Measurements from ENCODE around the gene CTPS1. TPM values are rescaled to one million over a fixed set of nuclear protein-coding genes. Genes with fewer than 3 reads are reported as not detected.

Gene CTPS1
- total and polyA plus RNA-seq, 2 experiments from 2014 or later = 19.8 to 30.3 TPM

DNA sequence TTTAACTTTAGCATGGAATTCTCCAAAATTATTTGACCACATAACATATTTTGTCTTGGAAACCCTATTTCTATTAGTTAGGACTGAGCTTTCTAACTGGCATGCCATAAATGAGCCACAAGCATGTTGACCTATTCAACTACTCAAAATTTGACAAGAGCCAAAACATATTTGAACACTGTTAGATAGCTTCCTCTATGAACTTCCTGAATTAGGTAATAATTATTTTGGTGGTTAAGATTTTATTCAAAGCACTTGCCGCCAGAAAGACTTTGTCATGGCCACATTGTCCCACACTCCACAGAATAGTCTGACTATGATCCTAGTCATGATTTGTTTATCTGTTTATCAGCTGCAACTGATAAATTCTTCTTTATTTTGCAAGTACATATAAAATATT lies 23.1 kb upstream of the CTPS1 start:
- Histone ChIP-seq H3K4me3 (no peak overlapping the region), H3K79me2 (ENCODE audit: insufficient read depth) (no peaks in the 10 kb centered on the region), H3K27me3 (replicated peaks; ENCODE audit: insufficient read depth) (no peaks in the 10 kb centered on the region), H3K36me3 (ENCODE audit: low read depth) (no peaks in the 10 kb centered on the region), H2AFZ (no peak overlapping the region), H3K9me3 (ENCODE audit: low read depth) (no peaks in the 10 kb centered on the region), H3K27ac (no peak overlapping the region), H4K20me1 (ENCODE audit: insufficient read depth) (no peaks in the 10 kb centered on the region), H3K4me1 (ENCODE audit: insufficient read depth) (no peaks in the 10 kb centered on the region), H3K9me2 (ENCODE audit: insufficient read depth) (no peaks in the 10 kb centered on the region), H3K4me2 (ENCODE audit: unreplicated experiment) (no peak overlapping the region), H3K9ac (no peak overlapping the region), H3F3A (ENCODE audit: insufficient read depth) (no peaks in the 10 kb centered on the region)
- in situ Hi-C loops (cut with MboI) = loop anchor here (10.0 kb wide), 1 partner anchor 342 kb away; no protein-coding TSS in a partner anchor
- WGBS, 2 experiments (ENCODE audit: low coverage in 1 of 2, low lambda C conversion rate in 2 of 2, missing lambda C conversion rate in 2 of 2) = 90 to 95% methylated on average over 1 of the region's 1 CpG
- no peak for DNase-seq
- TF ChIP-seq EZH2phosphoT487 (IDR thresholded peaks at IDR 0.05; ENCODE audit: insufficient read depth, low read depth) = no peak
- no peak for TF ChIP-seq EZH2 (IDR thresholded peaks at IDR 0.05; ENCODE audit: insufficient read depth, poor library complexity, severe bottlenecking)

DNA sequence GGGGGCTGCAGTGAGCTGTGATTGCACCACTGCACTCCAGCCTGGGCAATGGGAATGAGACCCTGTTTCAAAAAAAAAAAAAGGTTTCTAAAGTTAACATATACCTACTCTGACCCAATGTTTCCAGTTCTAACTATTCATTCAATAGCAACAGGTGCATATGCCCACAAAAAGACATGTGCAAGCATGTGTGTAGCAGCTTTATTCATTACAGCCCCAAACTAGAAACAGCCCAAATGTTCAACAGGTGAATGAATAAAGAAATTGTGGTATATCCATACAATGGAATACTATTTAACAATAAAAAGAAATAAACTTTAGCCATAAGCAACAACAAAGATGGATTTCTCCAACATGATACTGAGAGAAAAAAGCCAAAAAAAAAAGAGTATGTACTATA lies 21.3 kb upstream of the CTPS1 start:
- in situ Hi-C loops (cut with MboI) = loop anchor here (10.0 kb wide), 1 partner anchor 343 kb away; no protein-coding TSS in a partner anchor
- Histone ChIP-seq H3K27ac (no peak overlapping the region), H3K4me2 (ENCODE audit: unreplicated experiment) (no peak overlapping the region), H3K9ac (no peak overlapping the region), H3K79me2 (ENCODE audit: insufficient read depth) (no peaks in the 10 kb centered on the region), H4K20me1 (ENCODE audit: insufficient read depth) (no peaks in the 10 kb centered on the region), H3F3A (ENCODE audit: insufficient read depth) (no peaks in the 10 kb centered on the region), H3K4me1 (ENCODE audit: insufficient read depth) (no peaks in the 10 kb centered on the region), H2AFZ (no peak overlapping the region), H3K36me3 (ENCODE audit: low read depth) (no peaks in the 10 kb centered on the region), H3K4me3 (no peak overlapping the region), H3K9me2 (ENCODE audit: insufficient read depth) (no peaks in the 10 kb centered on the region), H3K9me3 (ENCODE audit: low read depth) (no peaks in the 10 kb centered on the region), H3K27me3 (replicated peaks; ENCODE audit: insufficient read depth) (no peaks in the 10 kb centered on the region)
- no peak for DNase-seq
- TF ChIP-seq EZH2 (IDR thresholded peaks at IDR 0.05; ENCODE audit: insufficient read depth, poor library complexity, severe bottlenecking) = no peak
- TF ChIP-seq EZH2phosphoT487 (IDR thresholded peaks at IDR 0.05; ENCODE audit: insufficient read depth, low read depth) = no peak

DNA sequence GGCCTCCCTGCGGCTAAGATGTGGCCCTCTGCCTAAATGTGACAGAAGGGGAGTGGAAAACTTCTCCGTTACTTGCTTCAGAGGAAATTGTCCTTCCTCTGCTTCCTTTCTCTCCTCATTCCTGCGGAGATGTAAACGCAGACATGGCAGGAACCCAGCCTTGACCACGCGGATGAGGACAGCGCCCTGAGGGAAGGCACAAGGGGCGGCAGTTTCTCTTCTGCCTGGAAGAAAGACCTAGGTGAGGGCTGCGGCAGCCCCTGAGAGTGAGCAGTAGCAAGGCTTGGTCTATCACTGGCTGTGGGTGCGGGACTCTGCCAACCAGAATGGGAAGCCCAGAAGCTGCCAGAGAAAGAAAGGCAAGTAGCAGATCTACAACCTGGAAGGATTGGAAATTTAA lies 14.0 kb upstream of the CTPS1 start:
- no peak overlapping the region for H2AFZ ChIP-seq
- H4K20me1 ChIP-seq (ENCODE audit: insufficient read depth) = no peaks in the 10 kb centered on the region
- DNase-seq = no peak
- in situ Hi-C loops (cut with MboI) = no loop called here
- H3K79me2 ChIP-seq (ENCODE audit: insufficient read depth) = no peaks in the 10 kb centered on the region
- no peak overlapping the region for H3K9ac ChIP-seq
- H3K4me3 ChIP-seq = no peak overlapping the region
- no peaks in the 10 kb centered on the region for H3K9me3 ChIP-seq (ENCODE audit: low read depth)
- WGBS, 2 experiments (ENCODE audit: low coverage in 1 of 2, low lambda C conversion rate in 2 of 2, missing lambda C conversion rate in 2 of 2) = 88% methylated on average over 10 of the region's 10 CpGs
- H3K4me2 ChIP-seq (ENCODE audit: unreplicated experiment) = no peak overlapping the region
- H3K4me1 ChIP-seq (ENCODE audit: insufficient read depth) = peaks cover 13% of the 10 kb centered on the region
- no peaks in the 10 kb centered on the region for H3K36me3 ChIP-seq (ENCODE audit: low read depth)
- H3K27ac ChIP-seq = no peak overlapping the region
- no peaks in the 10 kb centered on the region for H3K9me2 ChIP-seq (ENCODE audit: insufficient read depth)
- peaks cover 18% of the 10 kb centered on the region; the same call in 1 of the 2 replicates for H3F3A ChIP-seq (ENCODE audit: insufficient read depth)
- no peak for TF ChIP-seq EZH2 (IDR thresholded peaks at IDR 0.05; ENCODE audit: insufficient read depth, poor library complexity, severe bottlenecking)
- no peak for TF ChIP-seq EZH2phosphoT487 (IDR thresholded peaks at IDR 0.05; ENCODE audit: insufficient read depth, low read depth)
- no peaks in the 10 kb centered on the region for H3K27me3 ChIP-seq (replicated peaks; ENCODE audit: insufficient read depth)

DNA sequence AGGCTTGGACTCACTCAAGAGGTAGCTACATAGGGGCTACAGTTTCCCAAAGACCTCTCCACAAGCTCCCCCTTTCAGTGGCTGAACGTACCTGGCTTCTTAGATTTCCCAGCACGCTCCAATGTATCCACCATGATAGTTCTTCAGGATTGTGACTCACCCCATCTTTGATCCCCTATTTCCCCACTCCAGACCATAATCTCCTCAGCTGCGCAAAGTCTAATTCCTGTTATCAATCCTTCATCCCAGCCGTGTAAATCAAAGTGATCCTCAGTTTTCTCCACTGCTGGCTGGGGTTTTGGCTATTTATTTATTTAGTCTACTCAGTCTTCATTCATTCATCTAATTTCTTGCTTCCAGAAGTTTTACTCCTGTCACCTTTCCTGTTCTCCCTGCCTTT lies 13.1 kb upstream of the CTPS1 start:
- no peaks in the 10 kb centered on the region for H3K9me3 ChIP-seq (ENCODE audit: low read depth)
- WGBS, 2 experiments (ENCODE audit: low coverage in 1 of 2, low lambda C conversion rate in 2 of 2, missing lambda C conversion rate in 2 of 2) = 78 to 84% methylated on average over 4 of the region's 4 CpGs
- no peak overlapping the region for H3K27ac ChIP-seq
- no peaks in the 10 kb centered on the region for H3K36me3 ChIP-seq (ENCODE audit: low read depth)
- H2AFZ ChIP-seq = no peak overlapping the region
- H3K9ac ChIP-seq = no peak overlapping the region
- TF ChIP-seq EZH2 (IDR thresholded peaks at IDR 0.05; ENCODE audit: insufficient read depth, poor library complexity, severe bottlenecking) = no peak
- no peak for TF ChIP-seq EZH2phosphoT487 (IDR thresholded peaks at IDR 0.05; ENCODE audit: insufficient read depth, low read depth)
- no peaks in the 10 kb centered on the region for H4K20me1 ChIP-seq (ENCODE audit: insufficient read depth)
- in situ Hi-C loops (cut with MboI) = no loop called here
- H3K27me3 ChIP-seq (replicated peaks; ENCODE audit: insufficient read depth) = no peaks in the 10 kb centered on the region
- H3F3A ChIP-seq (ENCODE audit: insufficient read depth) = peaks cover 18% of the 10 kb centered on the region; the same call in 1 of the 2 replicates
- H3K4me3 ChIP-seq = no peak overlapping the region
- no peaks in the 10 kb centered on the region for H3K9me2 ChIP-seq (ENCODE audit: insufficient read depth)
- no peak overlapping the region for H3K4me2 ChIP-seq (ENCODE audit: unreplicated experiment)
- peaks cover 13% of the 10 kb centered on the region for H3K4me1 ChIP-seq (ENCODE audit: insufficient read depth)
- DNase-seq = no peak
- H3K79me2 ChIP-seq (ENCODE audit: insufficient read depth) = no peaks in the 10 kb centered on the region

DNA sequence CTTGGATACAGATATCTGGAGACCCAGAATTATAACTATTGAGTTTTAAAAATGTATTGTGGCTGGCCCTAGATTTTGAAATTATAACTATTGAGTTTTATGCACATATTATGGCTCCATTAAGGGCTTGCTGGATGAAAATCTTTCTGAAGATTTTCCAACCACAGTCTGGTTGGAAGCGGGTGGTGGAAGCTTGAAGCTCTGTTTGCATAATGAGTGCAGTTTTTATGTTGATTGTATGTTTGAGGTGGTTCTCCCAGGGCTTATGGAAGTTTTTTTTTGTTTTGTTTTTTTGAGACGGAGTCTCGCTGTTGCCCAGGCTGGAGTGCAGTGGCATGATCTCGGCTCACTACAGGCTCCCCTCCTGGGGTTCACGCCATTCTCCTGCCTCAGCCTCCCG lies 10.1 kb upstream of the CTPS1 start:
- WGBS, 2 experiments (ENCODE audit: low coverage in 1 of 2, low lambda C conversion rate in 2 of 2, missing lambda C conversion rate in 2 of 2) = 98% methylated on average over 6 of the region's 6 CpGs
- in situ Hi-C loops (cut with MboI) = no loop called here
- no peaks in the 10 kb centered on the region for H3K79me2 ChIP-seq (ENCODE audit: insufficient read depth)
- no peaks in the 10 kb centered on the region for H3K9me2 ChIP-seq (ENCODE audit: insufficient read depth)
- no peaks in the 10 kb centered on the region for H3K9me3 ChIP-seq (ENCODE audit: low read depth)
- no peak for DNase-seq
- H3K4me3 ChIP-seq = no peak overlapping the region
- H4K20me1 ChIP-seq (ENCODE audit: insufficient read depth) = no peaks in the 10 kb centered on the region
- no peak overlapping the region for H3K9ac ChIP-seq
- no peaks in the 10 kb centered on the region for H3K36me3 ChIP-seq (ENCODE audit: low read depth)
- H3F3A ChIP-seq (ENCODE audit: insufficient read depth) = peaks cover 18% of the 10 kb centered on the region; the same call in 1 of the 2 replicates
- no peaks in the 10 kb centered on the region for H3K27me3 ChIP-seq (replicated peaks; ENCODE audit: insufficient read depth)
- H3K4me2 ChIP-seq (ENCODE audit: unreplicated experiment) = no peak overlapping the region
- no peak overlapping the region for H2AFZ ChIP-seq
- H3K27ac ChIP-seq = no peak overlapping the region
- H3K4me1 ChIP-seq (ENCODE audit: insufficient read depth) = peaks cover 13% of the 10 kb centered on the region
- TF ChIP-seq EZH2 (IDR thresholded peaks at IDR 0.05; ENCODE audit: insufficient read depth, poor library complexity, severe bottlenecking) (no peak), EZH2phosphoT487 (IDR thresholded peaks at IDR 0.05; ENCODE audit: insufficient read depth, low read depth) (no peak)

Data from GM23248 (cell line).